Ovary (tissue), 3 donors: ENCODE data around the gene IVL.

Experiments used
- CTCF ChIP-seq, 3 donors: fragments of 450-650 bp in 2 of 3; fragments of 200-600 bp in 1 of 3; IDR thresholded peaks; one replicate each; pipeline versions ENCODE4 v1.5.1 to v1.8.0; 2016 to 2022; ENCODE audit warnings: antibody characterized with exemption in 3 of 3, mild to moderate bottlenecking in 1 of 3
- EP300 ChIP-seq: sonication (generic); formaldehyde crosslinking; IDR thresholded peaks from one replicate; pipeline ENCODE4 v1.6.1; 2017; ENCODE audit warnings: antibody characterized with exemption
- POLR2A ChIP-seq: fragments of 450-650 bp; IDR thresholded peaks from one replicate; pipeline ENCODE4 v1.6.1; 2017; ENCODE audit warnings: antibody characterized with exemption, mild to moderate bottlenecking, moderate library complexity
- donor health status: DM: no; HTN: no; CAD: no.

GRCh38 chr1:152880316-152880715 is 28.0 kb upstream of the IVL start:
- TF ChIP-seq POLR2A (no peak), CTCF (IDR thresholded peaks at IDR 0.05) (no peak), EP300 (no peak)
